ENCODE measurements around the gene DZIP3. TPM values are rescaled to one million over a fixed set of nuclear protein-coding genes. Genes with fewer than 3 reads are reported as not detected.

Gene DZIP3
- total RNA-seq, 1 experiment from 2014 or later: 22.1 TPM

DNA sequence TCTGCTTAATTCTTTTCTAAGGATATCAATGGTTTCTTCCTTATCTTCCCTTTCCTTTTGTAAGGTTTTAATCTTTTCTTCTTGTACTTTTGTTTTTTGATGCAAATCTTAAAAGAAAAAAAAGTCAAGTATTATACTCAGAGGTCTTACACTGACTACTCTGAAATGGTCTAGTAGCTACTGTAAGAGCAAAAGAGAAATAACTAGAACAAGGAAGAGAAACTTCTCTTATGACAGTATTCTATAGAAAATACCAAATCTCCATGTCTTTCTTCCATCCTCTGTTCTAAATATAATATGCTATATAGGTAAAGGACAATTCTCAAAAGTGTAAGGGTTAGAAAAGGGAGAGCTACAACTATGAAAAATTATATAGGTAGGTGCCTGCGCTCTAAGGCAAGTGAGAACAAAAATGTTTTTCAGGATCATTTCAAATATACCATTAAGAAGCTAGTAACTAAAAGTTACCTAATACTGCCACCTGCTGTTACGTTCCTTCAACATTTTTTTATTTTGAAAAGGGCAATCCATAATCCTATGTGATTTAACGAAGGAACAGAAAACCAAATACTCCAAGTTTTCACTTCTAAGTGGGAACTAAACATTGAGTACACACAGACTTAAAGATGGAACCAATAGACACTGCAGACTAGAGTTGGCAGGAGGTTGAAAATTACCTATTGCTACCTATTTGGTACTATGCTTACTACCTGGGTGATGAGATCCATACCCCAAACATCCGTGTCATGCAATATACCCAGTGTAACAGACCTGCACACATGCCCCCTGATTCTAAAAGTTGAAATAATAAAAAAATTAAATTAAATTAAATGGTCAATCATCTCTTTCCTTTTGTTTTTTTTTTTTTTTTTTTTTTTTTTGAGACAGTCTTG, 37.0 kb upstream of the DZIP3 start:
- no peaks in the 10 kb centered on the region for H3K23me2 ChIP-seq (ENCODE audit: insufficient read length, low read depth, low read length, poor library complexity, severe bottlenecking)
- no peaks in the 10 kb centered on the region for H3K4me1 ChIP-seq (ENCODE audit: insufficient read depth, low read length)
- H3K9me3 ChIP-seq (ENCODE audit: control insufficient read depth, low read depth, low read length): no peaks in the 10 kb centered on the region
- H3K56ac ChIP-seq (ENCODE audit: insufficient read length, low read depth, low read length): no peak overlapping the region
- no peak overlapping the region for H2BK15ac ChIP-seq (ENCODE audit: low read depth, low read length)
- no peak overlapping the region for H3K9ac ChIP-seq (ENCODE audit: extremely low read depth, insufficient read length, low read length)
- no peaks in the 10 kb centered on the region for H4K20me1 ChIP-seq (ENCODE audit: control insufficient read depth, insufficient read depth, insufficient read length)
- peak overlapping the region in 1 of 3 experiments; percentile 40; a peak in 1 of 7 replicates for H3K27ac Mint-ChIP-seq
- no peak for DNase-seq
- no peak overlapping the region for H2AFZ ChIP-seq (ENCODE audit: low read length)
- no peak overlapping the region for H4K8ac ChIP-seq (replicated peaks; ENCODE audit: insufficient read length, low read depth, low read length)
- H3K79me2 ChIP-seq (ENCODE audit: insufficient read depth, low read length): no peaks in the 10 kb centered on the region
- no peaks in the 10 kb centered on the region for H3K27me3 Mint-ChIP-seq (ENCODE audit: low read depth)
- H3K4me3 Mint-ChIP-seq: no peak overlapping the region
- H4K91ac ChIP-seq (ENCODE audit: insufficient read length, low read depth, low read length): no peak overlapping the region
- no peak overlapping the region for H3T11ph ChIP-seq (ENCODE audit: low read length)
- H3K79me1 ChIP-seq (ENCODE audit: insufficient read depth, low read depth, low read length, poor library complexity, severe bottlenecking): no peaks in the 10 kb centered on the region
- TF ChIP-seq, protein P1, sequence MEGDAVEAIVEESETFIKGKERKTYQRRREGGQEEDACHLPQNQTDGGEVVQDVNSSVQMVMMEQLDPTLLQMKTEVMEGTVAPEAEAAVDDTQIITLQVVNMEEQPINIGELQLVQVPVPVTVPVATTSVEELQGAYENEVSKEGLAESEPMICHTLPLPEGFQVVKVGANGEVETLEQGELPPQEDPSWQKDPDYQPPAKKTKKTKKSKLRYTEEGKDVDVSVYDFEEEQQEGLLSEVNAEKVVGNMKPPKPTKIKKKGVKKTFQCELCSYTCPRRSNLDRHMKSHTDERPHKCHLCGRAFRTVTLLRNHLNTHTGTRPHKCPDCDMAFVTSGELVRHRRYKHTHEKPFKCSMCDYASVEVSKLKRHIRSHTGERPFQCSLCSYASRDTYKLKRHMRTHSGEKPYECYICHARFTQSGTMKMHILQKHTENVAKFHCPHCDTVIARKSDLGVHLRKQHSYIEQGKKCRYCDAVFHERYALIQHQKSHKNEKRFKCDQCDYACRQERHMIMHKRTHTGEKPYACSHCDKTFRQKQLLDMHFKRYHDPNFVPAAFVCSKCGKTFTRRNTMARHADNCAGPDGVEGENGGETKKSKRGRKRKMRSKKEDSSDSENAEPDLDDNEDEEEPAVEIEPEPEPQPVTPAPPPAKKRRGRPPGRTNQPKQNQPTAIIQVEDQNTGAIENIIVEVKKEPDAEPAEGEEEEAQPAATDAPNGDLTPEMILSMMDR (conservative IDR thresholded peaks at IDR 0.05): peak; percentile 59
- H4K5ac ChIP-seq (ENCODE audit: insufficient read length, low read depth, low read length): no peak overlapping the region
- H3K9me3 Mint-ChIP-seq: no peaks in the 10 kb centered on the region
- no peak overlapping the region for H3K14ac ChIP-seq (ENCODE audit: insufficient read depth, low read length)
- H2BK5ac ChIP-seq (ENCODE audit: insufficient read length, low read length): no peak overlapping the region
- H3K4ac ChIP-seq (ENCODE audit: low read depth, low read length): no peak overlapping the region
- H2BK120ac ChIP-seq (ENCODE audit: low read depth, low read length, poor library complexity, severe bottlenecking): no peak overlapping the region
- H2BK12ac ChIP-seq (ENCODE audit: insufficient read length, low read depth, low read length): no peak overlapping the region
- peaks cover 12 to 47% (median 46%) of the 10 kb centered on the region in 3 experiments; a peak in 6 of 7 replicates for H3K36me3 Mint-ChIP-seq (ENCODE audit: insufficient read depth in 1 of 3, low read depth in 3 of 3)
- H3K27ac ChIP-seq (ENCODE audit: insufficient read length, low read depth, low read length): no peak overlapping the region
- no CpG with 5 or more reads among the region's 4 CpGs for WGBS (ENCODE audit: extremely low coverage, insufficient read length, low lambda C conversion rate)
- H3K4me1 Mint-ChIP-seq: peaks cover 0 to 12% of the 10 kb centered on the region in 2 experiments; a peak in 3 of 4 replicates
- H3K4me2 ChIP-seq (ENCODE audit: insufficient read depth, insufficient read length, low read length): no peak overlapping the region
- no peaks in the 10 kb centered on the region for H3K27me3 ChIP-seq (ENCODE audit: insufficient read depth, low read length)
- H2AK5ac ChIP-seq (ENCODE audit: insufficient read length, low read length): no peak overlapping the region
- no peak overlapping the region for H2BK20ac ChIP-seq (ENCODE audit: low read depth, low read length, poor library complexity, severe bottlenecking)
- H3K18ac ChIP-seq (ENCODE audit: insufficient read length, low read depth, low read length): no peak overlapping the region
- H3K23ac ChIP-seq (ENCODE audit: insufficient read length, low read depth, low read length): no peak overlapping the region

Data from H9 (cell line).